PFSK-1 (cell line): ENCODE data around the gene DNAH17.

ENCODE experiments used
- FOXP2 ChIP-seq: optimal IDR thresholded peaks from 2 replicates; pipeline ENCODE3; 2011; ENCODE audit warnings: borderline replicate concordance, control low read depth, inconsistent platforms; ENCODE audit not compliant: insufficient read depth; ENCODE audit errors: extremely low read length, extremely low read depth
- POLR2AphosphoS5 ChIP-seq: IDR thresholded peaks from 2 replicates; pipeline ENCODE4 v1.6.1; 2012; ENCODE audit warnings: low read depth, mild to moderate bottlenecking, control low read depth, low read length, moderate library complexity
- REST ChIP-seq, 2 experiments: IDR thresholded peaks; 2 replicates each; pipeline versions ENCODE4 v1.6.1 to v1.8.0; 2011 to 2012; ENCODE audit warnings: low read depth in 2 of 2, low read length in 2 of 2, control low read depth in 1 of 2, inconsistent platforms in 1 of 2, mild to moderate bottlenecking in 1 of 2, moderate library complexity in 1 of 2; ENCODE audit not compliant: insufficient read depth in 1 of 2
- SIN3A ChIP-seq: IDR thresholded peaks from 2 replicates; pipeline ENCODE4 v1.6.1; 2012; ENCODE audit warnings: mild to moderate bottlenecking, low read length, moderate library complexity, borderline replicate concordance; ENCODE audit not compliant: insufficient read depth
- TAF1 ChIP-seq: IDR thresholded peaks from 2 replicates; pipeline ENCODE4 v1.6.1; 2012; ENCODE audit warnings: low read length, control low read depth, borderline replicate concordance; ENCODE audit not compliant: insufficient read depth

GRCh38 chr17:78376161-78376560, 201.0 kb downstream of the DNAH17 start:
- TF ChIP-seq TAF1 = no peak
- TF ChIP-seq SIN3A = no peak
- no peak for TF ChIP-seq POLR2AphosphoS5
- no peak for TF ChIP-seq REST (IDR thresholded peaks at IDR 0.05; ENCODE audit: insufficient read depth in 1 of 2, low read depth in 2 of 2, low read length in 2 of 2)
- TF ChIP-seq FOXP2 = no peak
